ENCODE measurements around the gene HGFAC.

DNA sequence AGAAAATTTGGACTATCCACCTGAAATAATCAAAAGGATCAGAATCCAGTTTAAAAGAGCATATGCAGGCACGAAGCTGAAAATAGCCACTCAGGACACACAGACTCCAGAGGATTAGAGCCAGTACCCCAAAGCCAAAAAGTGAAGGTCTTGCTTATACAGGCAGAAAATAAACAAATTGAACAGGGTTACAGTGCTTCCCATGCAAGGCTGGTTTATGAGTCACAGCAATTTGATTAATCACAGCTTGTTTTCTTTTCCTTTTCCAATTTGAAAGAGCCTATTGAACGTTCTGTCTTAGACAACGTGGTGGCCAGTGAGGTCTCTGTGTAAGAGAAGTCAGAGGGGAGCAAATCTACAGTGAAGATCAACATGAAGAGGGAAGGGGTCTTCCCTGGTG, 10.2 kb downstream of the HGFAC start:
- TF ChIP-seq, protein P1, sequence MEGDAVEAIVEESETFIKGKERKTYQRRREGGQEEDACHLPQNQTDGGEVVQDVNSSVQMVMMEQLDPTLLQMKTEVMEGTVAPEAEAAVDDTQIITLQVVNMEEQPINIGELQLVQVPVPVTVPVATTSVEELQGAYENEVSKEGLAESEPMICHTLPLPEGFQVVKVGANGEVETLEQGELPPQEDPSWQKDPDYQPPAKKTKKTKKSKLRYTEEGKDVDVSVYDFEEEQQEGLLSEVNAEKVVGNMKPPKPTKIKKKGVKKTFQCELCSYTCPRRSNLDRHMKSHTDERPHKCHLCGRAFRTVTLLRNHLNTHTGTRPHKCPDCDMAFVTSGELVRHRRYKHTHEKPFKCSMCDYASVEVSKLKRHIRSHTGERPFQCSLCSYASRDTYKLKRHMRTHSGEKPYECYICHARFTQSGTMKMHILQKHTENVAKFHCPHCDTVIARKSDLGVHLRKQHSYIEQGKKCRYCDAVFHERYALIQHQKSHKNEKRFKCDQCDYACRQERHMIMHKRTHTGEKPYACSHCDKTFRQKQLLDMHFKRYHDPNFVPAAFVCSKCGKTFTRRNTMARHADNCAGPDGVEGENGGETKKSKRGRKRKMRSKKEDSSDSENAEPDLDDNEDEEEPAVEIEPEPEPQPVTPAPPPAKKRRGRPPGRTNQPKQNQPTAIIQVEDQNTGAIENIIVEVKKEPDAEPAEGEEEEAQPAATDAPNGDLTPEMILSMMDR (IDR thresholded peaks at IDR 0.05): no peak
- TF ChIP-seq POLR2A (IDR thresholded peaks at IDR 0.05): no peak
